T-helper 1 cell treated with Interleukin-12 subunit alpha and Interleukin-12 subunit beta and Interleukin-4 antibody, amounts not matched to agents 30 μg/mL and 1 μg/mL, for 36 hours (primary cell): ENCODE measurements around the gene ACOXL.

Source experiments
- H3K27ac Mint-ChIP-seq: one replicate; pipeline ENCODE4 v1.8.0; 2021; ENCODE audit warnings: mild to moderate bottlenecking, mixed read lengths
- H3K27me3 Mint-ChIP-seq: one replicate; pipeline ENCODE4 v1.8.0; 2021; ENCODE audit warnings: low read depth, mixed read lengths
- H3K36me3 Mint-ChIP-seq: one replicate; pipeline ENCODE4 v1.8.0; 2021; ENCODE audit warnings: low read depth, mixed read lengths
- H3K4me1 Mint-ChIP-seq: one replicate; pipeline ENCODE4 v1.8.0; 2021; ENCODE audit warnings: low read depth, mixed read lengths
- H3K4me3 Mint-ChIP-seq: one replicate; pipeline ENCODE4 v1.8.0; 2021; ENCODE audit warnings: mild to moderate bottlenecking, moderate library complexity, mixed read lengths
- H3K9me3 Mint-ChIP-seq: one replicate; pipeline ENCODE4 v1.8.0; 2021; ENCODE audit warnings: mixed read lengths

The ACOXL gene

DNA sequence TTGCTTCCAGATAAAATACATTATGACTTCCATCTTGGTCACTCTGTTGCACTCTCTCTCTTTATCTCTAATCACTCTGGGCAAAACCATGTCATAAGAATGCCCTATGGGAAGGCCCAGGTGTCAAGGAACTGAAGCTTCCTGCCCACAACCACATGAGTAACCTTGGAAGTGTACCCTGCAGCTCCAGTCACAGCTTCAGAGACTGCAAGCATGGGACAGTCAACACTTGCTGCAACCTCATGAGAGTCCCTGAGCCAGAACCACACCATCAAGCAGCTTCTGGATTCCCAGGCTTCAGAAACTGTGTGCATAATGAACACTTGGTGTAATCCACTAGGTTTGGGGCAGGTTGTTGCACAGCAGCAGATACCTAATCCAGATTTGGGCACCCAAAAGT, 267.3 kb downstream of the ACOXL start:
- H3K27ac Mint-ChIP-seq = no peak overlapping the region
- H3K9me3 Mint-ChIP-seq = no peaks in the 10 kb centered on the region
- no peaks in the 10 kb centered on the region for H3K36me3 Mint-ChIP-seq
- no peak overlapping the region for H3K4me3 Mint-ChIP-seq
- H3K27me3 Mint-ChIP-seq = peaks cover 55% of the 10 kb centered on the region
- no peaks in the 10 kb centered on the region for H3K4me1 Mint-ChIP-seq

DNA sequence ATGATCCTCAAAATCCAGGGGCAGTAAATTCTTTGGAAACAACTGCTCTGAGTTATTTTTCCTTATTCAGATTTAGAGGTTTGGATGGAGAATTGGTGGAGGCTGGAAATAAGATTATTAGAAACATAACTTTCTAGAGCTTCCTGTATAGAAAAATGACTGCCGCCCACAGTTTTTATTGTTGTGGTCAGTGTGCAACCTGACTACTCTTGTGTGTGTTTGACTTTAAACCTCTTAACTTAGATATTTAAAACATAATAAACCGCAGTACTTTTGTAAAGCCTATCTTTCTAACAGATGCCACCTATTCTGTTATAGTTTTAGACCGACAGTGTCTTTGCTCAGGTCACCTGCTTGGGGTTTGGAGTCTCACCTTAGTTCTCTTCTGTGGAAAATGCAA, 272.9 kb downstream of the ACOXL start:
- H3K4me1 Mint-ChIP-seq = no peaks in the 10 kb centered on the region
- H3K27me3 Mint-ChIP-seq = peaks cover 48% of the 10 kb centered on the region
- no peaks in the 10 kb centered on the region for H3K36me3 Mint-ChIP-seq
- no peak overlapping the region for H3K4me3 Mint-ChIP-seq
- no peaks in the 10 kb centered on the region for H3K9me3 Mint-ChIP-seq
- H3K27ac Mint-ChIP-seq = no peak overlapping the region

DNA sequence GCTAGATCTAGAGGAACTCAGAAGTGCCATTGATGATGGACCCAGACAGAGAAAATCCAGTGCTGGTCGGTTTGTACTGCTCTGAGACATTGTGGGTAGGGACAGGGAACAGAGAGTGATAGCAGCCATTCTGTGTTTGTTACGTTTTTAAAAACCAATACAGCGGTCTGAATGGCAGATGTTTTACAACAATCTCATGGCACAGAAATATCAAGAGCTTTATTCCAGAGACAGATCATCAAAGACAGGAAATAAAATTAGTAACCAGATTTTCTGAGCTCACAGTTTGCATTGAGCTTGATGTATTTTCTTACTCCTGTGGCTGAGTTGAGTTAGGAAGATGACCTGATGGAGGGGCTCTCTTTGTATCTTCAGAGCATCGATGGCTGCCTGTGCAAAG, 273.4 kb downstream of the ACOXL start:
- Mint-ChIP-seq H3K4me3 (no peak overlapping the region), H3K36me3 (no peaks in the 10 kb centered on the region), H3K27ac (no peak overlapping the region), H3K27me3 (peaks cover 49% of the 10 kb centered on the region), H3K4me1 (no peaks in the 10 kb centered on the region), H3K9me3 (no peaks in the 10 kb centered on the region)

DNA sequence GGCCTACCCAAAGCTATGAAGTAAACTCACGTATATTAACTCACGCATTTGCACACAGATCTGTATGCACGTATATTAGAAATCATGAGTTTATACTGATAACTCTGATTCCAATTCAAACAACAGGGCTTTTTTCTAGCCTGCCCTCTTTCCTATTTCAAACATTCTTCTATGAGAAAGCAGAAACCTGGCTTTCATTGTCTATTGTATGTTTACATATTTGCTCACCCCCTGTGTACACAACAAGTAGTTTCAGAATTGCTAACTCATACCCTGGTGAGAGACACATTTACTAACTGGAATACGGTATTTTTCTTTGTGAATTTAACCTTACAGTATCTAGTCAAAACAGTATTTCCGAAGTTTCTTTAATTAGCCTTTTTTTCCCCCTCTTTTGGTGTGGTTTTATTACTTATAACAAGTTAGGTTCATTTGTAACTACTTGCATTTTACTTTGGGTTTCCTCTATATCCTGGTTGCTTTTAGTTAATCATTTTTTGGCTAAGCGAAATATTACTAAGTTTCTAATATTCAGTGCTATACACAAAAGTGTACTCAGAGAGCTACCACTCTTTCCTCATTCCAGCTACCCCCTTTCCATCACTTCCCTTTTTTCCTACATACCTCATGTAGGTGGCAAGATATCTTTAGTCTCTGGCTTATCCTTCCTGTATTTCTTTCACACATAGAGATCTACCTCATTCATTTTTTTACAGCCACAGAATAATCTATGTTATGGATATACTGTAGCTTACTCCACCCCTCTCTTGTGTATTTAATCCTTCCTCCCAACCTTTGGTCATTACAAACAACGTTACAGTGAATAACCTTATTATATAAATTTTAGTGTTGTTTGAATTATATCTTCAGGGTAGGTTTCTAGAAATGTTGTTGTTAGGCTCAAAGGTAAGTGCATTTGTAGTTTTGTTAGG, 275.6 kb downstream of the ACOXL start:
- Mint-ChIP-seq H3K9me3 (peaks cover 7% of the 10 kb centered on the region), H3K4me1 (no peaks in the 10 kb centered on the region), H3K4me3 (no peak overlapping the region), H3K36me3 (no peaks in the 10 kb centered on the region), H3K27me3 (peaks cover 44% of the 10 kb centered on the region), H3K27ac (no peak overlapping the region)

DNA sequence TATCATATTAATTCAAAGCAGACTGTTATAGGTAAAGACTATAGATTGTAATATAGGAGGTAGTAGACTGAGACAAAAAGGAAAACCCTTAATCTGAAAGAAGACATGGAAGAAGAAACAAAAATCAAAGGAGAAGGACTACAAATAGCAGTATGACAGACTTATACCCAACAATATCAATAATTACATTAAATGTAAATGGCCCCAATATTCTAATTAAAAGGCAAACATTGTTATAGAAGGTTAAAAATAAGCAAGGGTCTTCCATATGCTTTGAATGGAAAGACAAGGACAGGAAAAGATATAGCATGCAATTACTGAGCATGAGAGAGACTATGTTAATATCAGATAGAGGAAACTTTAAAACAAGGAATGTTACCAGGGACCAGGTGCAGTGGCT, 278.8 kb downstream of the ACOXL start:
- H3K4me1 Mint-ChIP-seq = no peaks in the 10 kb centered on the region

DNA sequence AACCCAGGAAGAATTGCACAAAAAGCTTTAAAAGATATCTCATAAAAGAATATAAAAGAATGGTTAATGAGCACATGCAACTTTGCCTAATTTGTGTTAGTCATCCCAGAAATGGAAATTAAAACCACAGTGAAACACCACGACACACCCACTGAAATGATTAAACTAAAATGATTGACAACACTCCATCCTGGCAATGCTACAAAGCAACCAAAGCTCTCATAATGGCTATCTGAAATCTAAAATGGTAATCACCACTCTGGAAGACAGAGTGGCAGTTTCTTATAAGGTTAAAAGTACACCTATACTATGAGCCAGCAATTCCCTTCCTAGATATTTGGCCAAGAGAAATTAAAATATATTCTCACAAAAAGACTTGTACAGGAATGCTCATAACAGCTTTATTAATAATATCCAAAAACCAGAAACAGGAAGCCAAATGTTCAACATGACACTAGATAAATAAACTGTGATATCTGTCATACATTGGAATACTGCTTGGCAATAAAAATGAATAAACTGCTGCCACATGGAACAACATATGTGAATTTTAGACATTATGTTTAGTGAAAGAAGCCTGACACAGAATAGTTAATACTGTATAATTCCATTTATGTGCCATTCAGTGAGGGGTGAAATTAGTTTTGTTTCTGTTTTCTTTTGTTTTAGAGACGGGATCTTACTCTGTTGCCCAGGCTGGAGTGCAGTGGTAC, 283.1 kb downstream of the ACOXL start:
- no peaks in the 10 kb centered on the region for H3K4me1 Mint-ChIP-seq
- H3K27ac Mint-ChIP-seq = no peak overlapping the region
- no peak overlapping the region for H3K4me3 Mint-ChIP-seq
- peaks cover 15% of the 10 kb centered on the region for H3K9me3 Mint-ChIP-seq
- H3K27me3 Mint-ChIP-seq = peaks cover 29% of the 10 kb centered on the region
- no peaks in the 10 kb centered on the region for H3K36me3 Mint-ChIP-seq

More for the DNA sequence above, 278.8 kb downstream of the ACOXL start:
- no peak overlapping the region for H3K4me3 Mint-ChIP-seq
- H3K36me3 Mint-ChIP-seq = no peaks in the 10 kb centered on the region
- H3K27ac Mint-ChIP-seq = no peak overlapping the region
- peaks cover 15% of the 10 kb centered on the region for H3K9me3 Mint-ChIP-seq
- peaks cover 43% of the 10 kb centered on the region for H3K27me3 Mint-ChIP-seq

DNA sequence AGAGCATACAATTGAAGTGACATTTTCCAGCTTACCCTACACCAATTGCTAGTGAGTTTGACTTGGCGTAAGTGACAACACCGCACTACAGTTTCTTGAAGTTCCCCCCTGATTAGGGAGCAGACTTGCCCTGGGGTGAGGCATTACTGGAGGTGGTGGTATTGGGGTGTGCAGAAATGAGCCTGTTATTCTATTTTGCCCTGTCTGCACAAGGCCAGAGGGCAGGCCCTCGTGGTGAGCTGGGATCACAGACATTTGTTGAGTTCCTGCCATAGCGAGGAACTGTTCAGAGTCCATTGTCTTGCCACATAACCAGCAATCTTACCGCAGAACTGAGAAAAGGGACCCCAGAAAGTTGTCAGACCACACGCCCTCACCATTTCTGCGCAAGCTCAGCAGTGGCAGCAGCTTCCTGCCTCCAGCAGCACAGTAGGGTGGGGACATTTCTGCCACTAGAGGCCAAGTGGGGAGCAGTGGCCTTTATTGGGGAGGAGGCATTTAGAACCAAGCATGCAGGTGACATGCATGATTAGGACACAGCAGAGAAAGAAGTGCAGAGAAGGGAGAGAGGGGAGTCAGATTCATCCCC, 284.8 kb downstream of the ACOXL start:
- no peaks in the 10 kb centered on the region for H3K4me1 Mint-ChIP-seq
- H3K36me3 Mint-ChIP-seq = no peaks in the 10 kb centered on the region
- H3K27ac Mint-ChIP-seq = no peak overlapping the region
- peaks cover 15% of the 10 kb centered on the region for H3K9me3 Mint-ChIP-seq
- H3K27me3 Mint-ChIP-seq = peaks cover 21% of the 10 kb centered on the region
- H3K4me3 Mint-ChIP-seq = no peak overlapping the region

DNA sequence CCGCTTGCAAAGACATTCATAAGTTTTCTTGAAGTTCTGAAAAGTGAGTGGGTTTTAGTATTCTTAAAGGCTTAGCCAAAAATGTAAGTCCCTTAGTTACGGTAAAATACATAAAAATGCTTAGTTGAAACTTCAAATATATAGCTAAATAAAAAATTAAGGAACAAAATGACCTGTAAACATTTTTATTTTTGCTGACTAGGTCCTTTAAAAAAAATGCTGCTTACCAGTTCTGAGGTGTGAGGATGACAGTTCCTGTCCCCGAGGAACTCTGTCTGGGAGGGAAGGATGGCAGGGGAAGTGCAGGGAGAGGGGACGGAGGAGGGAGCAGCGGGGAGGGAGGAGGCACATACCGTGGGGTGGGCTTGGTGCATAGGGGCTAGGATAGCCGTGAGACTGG, 285.5 kb downstream of the ACOXL start:
- H3K27ac Mint-ChIP-seq = no peak overlapping the region
- H3K27me3 Mint-ChIP-seq = peaks cover 26% of the 10 kb centered on the region
- no peak overlapping the region for H3K4me3 Mint-ChIP-seq
- H3K4me1 Mint-ChIP-seq = no peaks in the 10 kb centered on the region
- H3K36me3 Mint-ChIP-seq = no peaks in the 10 kb centered on the region
- peaks cover 8% of the 10 kb centered on the region for H3K9me3 Mint-ChIP-seq

DNA sequence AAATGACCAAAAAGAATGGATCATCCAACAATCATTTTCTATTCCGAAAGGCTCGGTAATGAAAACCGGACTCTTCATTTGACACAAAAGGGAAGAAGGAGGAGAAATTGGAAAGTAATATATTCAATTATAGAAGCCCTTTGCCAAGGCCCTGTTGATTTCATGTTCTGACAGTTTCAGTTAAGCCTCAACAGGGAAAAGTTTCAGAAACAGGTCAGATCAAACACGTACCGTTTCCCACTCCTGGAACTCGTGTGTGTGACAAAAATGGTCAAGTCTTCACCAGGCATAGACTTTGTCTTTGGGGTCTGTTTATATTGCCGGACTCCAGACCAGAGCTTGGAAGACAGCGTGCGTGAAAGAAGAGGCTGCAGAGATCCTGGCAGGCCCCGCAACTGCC, 287.0 kb downstream of the ACOXL start:
- H3K4me1 Mint-ChIP-seq = no peaks in the 10 kb centered on the region
- H3K9me3 Mint-ChIP-seq = no peaks in the 10 kb centered on the region
- H3K27me3 Mint-ChIP-seq = peaks cover 31% of the 10 kb centered on the region
- no peak overlapping the region for H3K27ac Mint-ChIP-seq
- no peak overlapping the region for H3K4me3 Mint-ChIP-seq
- no peaks in the 10 kb centered on the region for H3K36me3 Mint-ChIP-seq

DNA sequence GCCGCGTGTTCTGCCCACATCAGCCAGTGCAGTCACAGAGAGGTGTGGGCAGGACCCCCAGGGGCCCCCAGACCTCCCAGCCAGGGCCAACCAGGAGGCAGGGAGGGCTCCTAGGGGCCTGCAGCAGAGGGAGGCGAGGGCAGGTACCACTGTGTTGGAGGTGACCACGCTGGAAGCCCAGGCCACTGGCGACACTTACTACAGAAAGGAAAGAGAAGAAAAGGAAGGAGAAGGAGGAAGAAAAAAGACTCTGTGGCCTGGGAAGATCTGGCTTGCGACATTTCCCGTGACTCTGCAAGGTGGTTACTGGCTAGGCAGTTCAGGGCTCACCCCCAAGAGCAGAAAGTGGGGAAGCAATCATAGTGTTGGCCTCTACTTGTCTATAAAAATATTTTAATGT, 290.3 kb downstream of the ACOXL start:
- no peaks in the 10 kb centered on the region for H3K9me3 Mint-ChIP-seq
- peaks cover 38% of the 10 kb centered on the region for H3K27me3 Mint-ChIP-seq
- no peaks in the 10 kb centered on the region for H3K4me1 Mint-ChIP-seq
- H3K27ac Mint-ChIP-seq = no peak overlapping the region
- no peak overlapping the region for H3K4me3 Mint-ChIP-seq
- no peaks in the 10 kb centered on the region for H3K36me3 Mint-ChIP-seq

DNA sequence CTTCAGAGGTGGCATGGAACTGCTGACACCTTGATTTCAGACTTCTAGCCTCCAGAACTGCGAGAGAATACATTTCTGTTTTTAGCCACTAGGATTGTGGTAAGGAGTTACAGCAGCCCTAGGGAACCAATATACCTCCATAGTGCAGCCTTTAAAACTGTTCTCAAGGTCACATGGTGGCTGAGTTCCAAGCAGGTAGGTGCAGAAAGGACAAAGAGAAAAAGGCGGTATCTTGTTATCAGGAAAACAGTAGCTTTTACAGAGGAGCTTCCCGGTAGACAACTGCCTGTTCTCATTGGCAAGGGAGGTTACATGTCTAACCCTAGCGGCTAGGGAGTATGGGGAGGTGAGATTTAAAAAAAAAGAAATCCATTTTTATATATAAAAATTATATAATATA, 292.1 kb downstream of the ACOXL start:
- Mint-ChIP-seq H3K4me3 (no peak overlapping the region), H3K9me3 (no peaks in the 10 kb centered on the region), H3K27ac (no peak overlapping the region), H3K27me3 (peaks cover 33% of the 10 kb centered on the region), H3K4me1 (no peaks in the 10 kb centered on the region), H3K36me3 (no peaks in the 10 kb centered on the region)

DNA sequence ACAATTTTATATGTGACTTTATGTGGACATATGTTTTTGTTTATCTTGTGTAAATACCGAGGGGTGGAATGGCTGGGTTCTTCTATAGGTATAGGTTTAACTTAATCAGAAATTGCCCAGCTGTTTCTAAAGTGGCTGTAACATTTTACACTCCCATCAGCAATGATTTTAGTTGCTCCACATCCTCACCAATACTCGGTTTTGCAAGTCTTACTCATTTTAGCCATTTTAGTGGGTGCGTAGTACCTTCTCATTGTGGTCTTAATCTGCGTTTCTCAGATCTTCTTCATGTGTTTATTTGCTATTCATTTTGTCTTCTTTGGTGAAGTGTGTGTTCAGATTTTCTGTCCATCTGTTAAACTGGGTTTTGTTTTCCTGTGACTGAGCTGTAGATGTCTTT, 292.9 kb downstream of the ACOXL start:
- Mint-ChIP-seq H3K36me3 (no peaks in the 10 kb centered on the region), H3K9me3 (no peaks in the 10 kb centered on the region), H3K4me3 (no peak overlapping the region), H3K27me3 (peaks cover 39% of the 10 kb centered on the region), H3K4me1 (no peaks in the 10 kb centered on the region), H3K27ac (no peak overlapping the region)

DNA sequence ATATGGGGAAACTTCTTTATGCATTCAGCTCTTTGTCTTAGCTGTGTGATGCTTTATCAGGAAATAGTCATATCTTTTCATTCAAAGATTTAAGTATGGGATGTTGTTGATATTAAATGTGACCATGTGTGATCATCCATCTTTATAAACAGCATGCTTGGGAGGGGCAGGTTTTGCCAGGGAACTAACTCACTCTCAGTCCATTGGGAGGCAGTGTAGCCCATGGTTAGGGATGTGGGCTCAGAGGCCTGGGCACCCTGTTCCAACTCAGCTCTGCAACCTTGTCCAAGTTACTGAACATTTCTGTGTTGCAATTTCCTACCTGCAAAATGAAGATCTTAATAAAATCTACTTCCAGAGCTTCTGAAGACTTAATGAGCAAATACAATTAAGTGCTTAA, 296.3 kb downstream of the ACOXL start:
- peaks cover 44% of the 10 kb centered on the region for H3K27me3 Mint-ChIP-seq
- no peaks in the 10 kb centered on the region for H3K36me3 Mint-ChIP-seq

DNA sequence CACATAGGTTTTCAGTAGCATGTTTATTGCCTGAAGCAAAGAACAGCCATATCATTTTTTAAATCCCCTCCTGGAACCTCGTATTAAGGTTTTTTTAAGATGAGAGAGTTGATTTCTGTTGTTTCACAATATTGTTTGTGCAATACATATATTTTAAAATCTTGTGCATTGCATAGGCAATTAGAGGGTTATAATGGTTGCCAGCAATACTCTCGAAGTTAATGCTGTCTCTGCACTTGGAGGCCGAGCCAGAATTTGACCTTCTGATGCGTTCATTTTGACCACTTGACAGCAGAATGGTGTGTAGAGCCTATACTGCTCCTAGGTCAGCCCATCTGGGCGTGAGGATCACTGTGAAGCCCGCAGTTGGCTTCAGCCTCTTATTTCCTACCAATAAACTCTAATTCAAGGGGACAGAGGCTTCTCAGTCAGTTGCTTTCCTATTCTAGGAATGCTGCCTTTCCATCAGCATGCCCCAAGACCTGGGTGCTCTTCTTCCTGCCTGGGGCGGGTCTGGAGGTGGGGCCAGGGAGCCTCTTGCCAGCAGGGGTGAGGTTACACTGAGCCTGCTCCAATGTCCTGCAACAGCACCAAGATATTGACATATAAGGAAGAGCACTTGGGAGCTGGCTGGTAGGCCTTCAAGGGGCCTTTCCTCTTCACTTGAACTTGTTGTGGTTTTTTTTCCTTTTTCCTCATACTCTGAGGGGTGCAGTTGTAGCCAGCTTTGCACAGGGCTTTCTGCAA, 297.0 kb downstream of the ACOXL start:
- H3K4me3 Mint-ChIP-seq = no peak overlapping the region
- no peaks in the 10 kb centered on the region for H3K36me3 Mint-ChIP-seq
- no peaks in the 10 kb centered on the region for H3K9me3 Mint-ChIP-seq
- H3K4me1 Mint-ChIP-seq = no peaks in the 10 kb centered on the region
- H3K27me3 Mint-ChIP-seq = peaks cover 45% of the 10 kb centered on the region
- H3K27ac Mint-ChIP-seq = no peak overlapping the region

More for the DNA sequence above, 296.3 kb downstream of the ACOXL start:
- no peak overlapping the region for H3K4me3 Mint-ChIP-seq
- H3K27ac Mint-ChIP-seq = no peak overlapping the region
- no peaks in the 10 kb centered on the region for H3K4me1 Mint-ChIP-seq
- no peaks in the 10 kb centered on the region for H3K9me3 Mint-ChIP-seq
